Measurements from ENCODE around the gene CBX8.

- TF ChIP-seq CTCF (IDR thresholded peaks at IDR 0.05): no peak
- no peak for TF ChIP-seq POLR2A (IDR thresholded peaks at IDR 0.05)
- no peak for TF ChIP-seq EP300 (IDR thresholded peaks at IDR 0.05)
Observed at GRCh38 chr17:79836510-79836971, 39.7 kb upstream of the CBX8 start.
